H9 (cell line): ENCODE data around the gene KCTD2. TPM values are rescaled to one million over a fixed set of nuclear protein-coding genes. Genes with fewer than 3 reads are reported as not detected.
A peak's percentile ranks its signal among the peaks of the same experiment; 100 is the strongest.

Experiments used
- DNase-seq: peaks from one replicate; pipeline ENCODE4 v3.0.0-alpha.2; 2017
- H2AFZ ChIP-seq: one replicate; pipeline ENCODE4 v1.6.1; 2013; ENCODE audit warnings: mild to moderate bottlenecking, low read length, control low read depth, moderate library complexity
- H2AK5ac ChIP-seq: 2 replicates; pipeline ENCODE4 v1.6.1; 2013; ENCODE audit warnings: low read length, control low read depth, mixed read lengths; ENCODE audit not compliant: insufficient read length
- H2BK120ac ChIP-seq: one replicate; pipeline ENCODE4 v1.6.1; 2013; ENCODE audit warnings: low read depth, mild to moderate bottlenecking, low read length, control low read depth, inconsistent platforms; ENCODE audit not compliant: poor library complexity, severe bottlenecking
- H2BK12ac ChIP-seq: 2 replicates; pipeline ENCODE4 v1.6.1; 2013; ENCODE audit warnings: low read length, control low read depth, mixed read lengths, low read depth; ENCODE audit not compliant: insufficient read length
- H2BK15ac ChIP-seq: 2 replicates; pipeline ENCODE4 v1.6.1; 2013; ENCODE audit warnings: low read depth, low read length, control low read depth
- H2BK20ac ChIP-seq: one replicate; pipeline ENCODE4 v1.6.1; 2013; ENCODE audit warnings: low read depth, mild to moderate bottlenecking, low read length, control low read depth, inconsistent platforms; ENCODE audit not compliant: poor library complexity, severe bottlenecking
- H2BK5ac ChIP-seq: 2 replicates; pipeline ENCODE4 v1.6.1; 2013; ENCODE audit warnings: low read length, control low read depth, mixed read lengths; ENCODE audit not compliant: insufficient read length
- H3K14ac ChIP-seq: 2 replicates; pipeline ENCODE4 v1.6.1; 2013; ENCODE audit warnings: low read length, control low read depth; ENCODE audit not compliant: insufficient read depth
- H3K18ac ChIP-seq: 2 replicates; pipeline ENCODE4 v1.6.1; 2013; ENCODE audit warnings: low read depth, mild to moderate bottlenecking, mixed read lengths, low read length, control low read depth; ENCODE audit not compliant: insufficient read length
- H3K23ac ChIP-seq: 2 replicates; pipeline ENCODE4 v1.6.1; 2013; ENCODE audit warnings: low read length, control low read depth, mixed read lengths, low read depth; ENCODE audit not compliant: insufficient read length
- H3K23me2 ChIP-seq: 2 replicates; pipeline ENCODE4 v1.6.1; 2013; ENCODE audit warnings: low read depth, mild to moderate bottlenecking, mixed read lengths, low read length, control low read depth; ENCODE audit not compliant: insufficient read length, poor library complexity, severe bottlenecking
- H3K27ac ChIP-seq: 2 replicates; pipeline ENCODE4 v1.5.1; 2013; ENCODE audit warnings: low read length, control low read depth, mixed read lengths, low read depth; ENCODE audit not compliant: insufficient read length
- H3K27me3 ChIP-seq: 2 replicates; pipeline ENCODE4 v1.6.1; 2013; ENCODE audit warnings: low read length, control low read depth, inconsistent platforms; ENCODE audit not compliant: insufficient read depth
- H3K4ac ChIP-seq: 2 replicates; pipeline ENCODE4 v1.6.1; 2013; ENCODE audit warnings: low read depth, mild to moderate bottlenecking, control low read depth, inconsistent platforms, low read length, moderate library complexity
- H3K4me1 ChIP-seq: 2 replicates; pipeline ENCODE4 v1.6.1; 2013; ENCODE audit warnings: low read length, control low read depth, inconsistent platforms; ENCODE audit not compliant: insufficient read depth
- H3K4me2 ChIP-seq: 2 replicates; pipeline ENCODE4 v1.6.1; 2013; ENCODE audit warnings: low read length, control low read depth, mixed read lengths; ENCODE audit not compliant: insufficient read length, insufficient read depth
- H3K56ac ChIP-seq: 2 replicates; pipeline ENCODE4 v1.6.1; 2013; ENCODE audit warnings: low read depth, mild to moderate bottlenecking, mixed read lengths, low read length, control low read depth; ENCODE audit not compliant: insufficient read length
- H3K79me1 ChIP-seq: 2 replicates; pipeline ENCODE4 v1.6.1; 2013; ENCODE audit warnings: low read depth, mild to moderate bottlenecking, moderate library complexity, low read length, control low read depth, inconsistent platforms; ENCODE audit not compliant: insufficient read depth, poor library complexity, severe bottlenecking
- H3K79me2 ChIP-seq: 2 replicates; pipeline ENCODE4 v1.6.1; 2013; ENCODE audit warnings: low read length, control low read depth, inconsistent platforms; ENCODE audit not compliant: insufficient read depth
- H3K9ac ChIP-seq: 2 replicates; pipeline ENCODE4 v1.6.1; 2013; ENCODE audit warnings: low read length, control low read depth, mixed read lengths; ENCODE audit not compliant: insufficient read length; ENCODE audit errors: extremely low read depth
- H3K9me3 ChIP-seq: one replicate; pipeline ENCODE4 v1.6.1; 2013; ENCODE audit warnings: low read depth, low read length, inconsistent platforms; ENCODE audit not compliant: control insufficient read depth
- H3T11ph ChIP-seq: one replicate; pipeline ENCODE4 v1.6.1; 2013; ENCODE audit warnings: mild to moderate bottlenecking, low read length, control low read depth, inconsistent platforms
- H4K20me1 ChIP-seq: one replicate; pipeline ENCODE4 v1.6.1; 2013; ENCODE audit not compliant: control insufficient read depth, insufficient read length, insufficient read depth
- H4K5ac ChIP-seq: 2 replicates; pipeline ENCODE4 v1.6.1; 2013; ENCODE audit warnings: low read depth, mild to moderate bottlenecking, mixed read lengths, low read length, control low read depth; ENCODE audit not compliant: insufficient read length
- H4K8ac ChIP-seq: replicated peaks from 2 replicates; pipeline ENCODE4 v1.6.1; 2013; ENCODE audit warnings: low read length, control low read depth, mixed read lengths, low read depth; ENCODE audit not compliant: insufficient read length
- H4K91ac ChIP-seq: 2 replicates; pipeline ENCODE4 v1.6.1; 2013; ENCODE audit warnings: low read depth, mild to moderate bottlenecking, moderate library complexity, mixed read lengths, low read length, control low read depth; ENCODE audit not compliant: insufficient read length
- H3K27ac Mint-ChIP-seq, 3 experiments: 2 replicates in 2 of 3; 3 replicates in 1 of 3; pipeline ENCODE4 v1.8.0; 2020 to 2021; ENCODE audit warnings: mixed read lengths in 3 of 3, mild to moderate bottlenecking in 1 of 3, moderate library complexity in 1 of 3
- H3K27me3 Mint-ChIP-seq: 2 replicates; pipeline ENCODE4 v1.8.0; 2021; ENCODE audit warnings: low read depth, mild to moderate bottlenecking, moderate library complexity, mixed read lengths
- H3K36me3 Mint-ChIP-seq, 3 experiments: 2 replicates in 2 of 3; 3 replicates in 1 of 3; pipeline ENCODE4 v1.8.0; 2020 to 2021; ENCODE audit warnings: low read depth in 3 of 3, mixed read lengths in 3 of 3; ENCODE audit not compliant: insufficient read depth in 1 of 3
- H3K4me1 Mint-ChIP-seq, 2 experiments: 2 replicates each; pipeline ENCODE4 v1.8.0; 2020; ENCODE audit warnings: mixed read lengths in 2 of 2
- H3K4me3 Mint-ChIP-seq, 2 experiments: 2 replicates in 1 of 2; 3 replicates in 1 of 2; pipeline ENCODE4 v1.8.0; 2020 to 2021; ENCODE audit warnings: mild to moderate bottlenecking in 2 of 2, mixed read lengths in 2 of 2, moderate library complexity in 1 of 2
- H3K9me3 Mint-ChIP-seq, 2 experiments: 2 replicates in 1 of 2; 3 replicates in 1 of 2; pipeline ENCODE4 v1.8.0; 2020; ENCODE audit warnings: mild to moderate bottlenecking in 2 of 2, mixed read lengths in 2 of 2, moderate library complexity in 1 of 2
- CTCF ChIP-seq: fragments of 200-600 bp; sonication (generic); conservative IDR thresholded peaks from 3 replicates; pipeline ENCODE4 v1.8.0; 2021; ENCODE audit warnings: antibody characterized with exemption, mild to moderate bottlenecking
- WGBS: extraction: QIAGEN DNeasy Blood & Tissue Kit; methylation state at CpG from one replicate; pipeline ENCODE4 v1.1.7; 2013; ENCODE audit warnings: missing lambda C conversion rate, low lambda C conversion rate, mixed read lengths; ENCODE audit not compliant: insufficient read length; ENCODE audit errors: extremely low coverage; 5-methylcytosine and 5-hydroxymethylcytosine counted together
- total RNA-seq: library from RNA; stranded (reverse); gene quantifications from 2 replicates; pipeline ENCODE4 v1.2.1, GENCODE V29; 2021

KCTD2 gene
- total RNA-seq, 1 experiment from 2014 or later, result 40.1 TPM

- TF ChIP-seq CTCF, result no peak
- Histone ChIP-seq H4K5ac (no peak overlapping the region), H2AFZ (no peak overlapping the region)
Measured at GRCh38 chr17:75086496-75087181, 39.6 kb downstream of the KCTD2 start.

More at GRCh38 chr17:75086496-75087181, 39.6 kb downstream of the KCTD2 start:
- DNase-seq, result peak; percentile 58
- H4K20me1 ChIP-seq, result no peaks in the 10 kb centered on the region
- no peaks in the 10 kb centered on the region for H3K79me1 ChIP-seq
- H4K8ac ChIP-seq, result no peak overlapping the region
- no peak overlapping the region for H2BK5ac ChIP-seq
- no peaks in the 10 kb centered on the region for H3K79me2 ChIP-seq
- peak overlapping the region; percentile 49 for H3K4me2 ChIP-seq
- no peak overlapping the region for H2BK20ac ChIP-seq
- no peak overlapping the region for H2BK15ac ChIP-seq
- no peak overlapping the region for H3K23ac ChIP-seq
- Mint-ChIP-seq H3K4me3 (peak overlapping the region; percentile 63 to 79), H3K27me3 (no peaks in the 10 kb centered on the region), H3K36me3 (peaks cover 0 to 4% (median 2%) of the 10 kb centered on the region in 3 experiments; a peak in 4 of 7 replicates), H3K9me3 (no peaks in the 10 kb centered on the region), H3K27ac (peak overlapping the region; percentile 21 to 96 (median 50)), H3K4me1 (peaks cover 58% of the 10 kb centered on the region in 2 experiments)
- no peak overlapping the region for H4K91ac ChIP-seq
- H3K9ac ChIP-seq, result no peak overlapping the region
- no peak overlapping the region for H2BK120ac ChIP-seq
- no peak overlapping the region for H2AK5ac ChIP-seq
- no peak overlapping the region for H3K56ac ChIP-seq
- no peak overlapping the region for H2BK12ac ChIP-seq
- no peak overlapping the region for H3K18ac ChIP-seq
- no peak overlapping the region for H3K27ac ChIP-seq
- no peaks in the 10 kb centered on the region for H3K9me3 ChIP-seq
- no peaks in the 10 kb centered on the region for H3K27me3 ChIP-seq
- no CpG with 5 or more reads among the region's 15 CpGs for WGBS
- H3K23me2 ChIP-seq, result peaks cover 7% of the 10 kb centered on the region
- no peak overlapping the region for H3T11ph ChIP-seq
- H3K4ac ChIP-seq, result no peak overlapping the region
- H3K14ac ChIP-seq, result no peak overlapping the region
- peaks cover 13% of the 10 kb centered on the region; the same call in 1 of the 2 replicates for H3K4me1 ChIP-seq
